Stimulated activated CD4-positive, alpha-beta T cell treated with anti-CD3 and anti-CD28 coated beads, Interleukin-4, amount 100 ng/mL, for 48 hours (primary cell): Measurements from ENCODE around the gene SSTR5.

Experiments used
- DNase-seq, 2 donors: peaks; one replicate each; pipeline ENCODE4 v3.0.0-alpha.2; 2020; ENCODE audit warnings: low read depth in 2 of 2

The SSTR5 gene

DNA sequence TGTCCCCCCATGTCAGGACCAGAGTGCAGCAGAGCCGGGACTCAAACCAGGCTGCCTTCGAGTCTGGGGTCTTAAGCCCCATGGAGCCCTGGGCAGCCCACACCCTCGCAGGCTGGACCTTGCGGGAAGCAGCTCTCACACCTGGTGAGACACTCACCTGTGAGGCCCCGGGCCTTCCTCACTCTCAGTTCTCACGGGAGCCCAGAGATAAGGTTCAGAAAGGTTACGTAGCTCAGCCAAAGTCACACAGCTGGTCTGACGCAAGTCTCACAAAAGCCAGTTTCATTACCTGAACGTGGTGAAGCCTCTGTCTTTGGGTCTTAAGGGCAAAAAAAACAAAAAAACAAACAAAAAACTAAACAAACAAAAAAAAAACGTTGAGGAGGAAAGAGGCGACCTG lies 32.8 kb upstream of the SSTR5 start:
- DNase-seq: no peak

DNA sequence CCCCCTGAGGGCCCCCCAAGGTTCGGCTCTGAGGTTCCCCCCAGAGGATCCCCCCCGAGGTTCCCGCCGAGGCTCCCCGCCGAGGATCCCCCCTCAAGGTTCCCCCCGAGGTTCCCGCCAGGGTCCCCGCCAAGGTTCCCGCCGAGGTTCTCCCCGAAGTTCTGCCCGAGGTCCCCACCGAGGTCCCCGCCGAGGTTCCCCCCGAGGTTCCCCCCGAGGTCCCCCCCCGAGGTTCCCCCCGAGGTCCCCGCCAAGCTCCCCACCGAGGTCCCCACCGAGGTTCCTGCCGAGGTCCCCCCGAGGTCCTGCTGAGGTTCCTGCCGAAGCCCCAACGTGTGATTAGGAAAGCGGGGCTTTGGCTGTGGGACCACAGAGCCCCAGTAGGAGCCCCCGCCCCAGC lies 32.2 kb upstream of the SSTR5 start:
- no peak for DNase-seq

- no peak for DNase-seq
These were observed 30.4 kb upstream of the SSTR5 start for GRCh38 chr16:1042049-1042744.

DNA sequence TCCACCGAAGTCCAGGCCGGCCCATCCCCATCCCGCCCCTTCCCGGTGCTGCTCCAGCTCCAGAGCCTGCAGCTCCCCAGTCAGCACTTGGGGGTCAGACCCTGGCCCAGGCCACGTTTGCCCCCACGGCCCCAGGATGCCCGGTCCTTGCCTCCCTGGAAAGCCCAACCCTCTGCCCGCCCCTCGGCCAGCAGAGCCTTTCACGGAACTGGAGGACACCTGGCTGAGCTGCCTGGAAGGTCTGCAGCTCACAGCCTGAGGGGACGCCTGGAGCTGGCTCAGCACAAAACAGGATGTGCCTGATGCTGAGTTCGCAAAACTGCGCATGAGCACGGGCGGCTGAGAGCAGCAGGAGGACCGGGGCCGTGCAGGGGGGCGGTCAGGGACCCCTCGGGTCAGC lies 29.7 kb upstream of the SSTR5 start:
- DNase-seq: no peak

DNA sequence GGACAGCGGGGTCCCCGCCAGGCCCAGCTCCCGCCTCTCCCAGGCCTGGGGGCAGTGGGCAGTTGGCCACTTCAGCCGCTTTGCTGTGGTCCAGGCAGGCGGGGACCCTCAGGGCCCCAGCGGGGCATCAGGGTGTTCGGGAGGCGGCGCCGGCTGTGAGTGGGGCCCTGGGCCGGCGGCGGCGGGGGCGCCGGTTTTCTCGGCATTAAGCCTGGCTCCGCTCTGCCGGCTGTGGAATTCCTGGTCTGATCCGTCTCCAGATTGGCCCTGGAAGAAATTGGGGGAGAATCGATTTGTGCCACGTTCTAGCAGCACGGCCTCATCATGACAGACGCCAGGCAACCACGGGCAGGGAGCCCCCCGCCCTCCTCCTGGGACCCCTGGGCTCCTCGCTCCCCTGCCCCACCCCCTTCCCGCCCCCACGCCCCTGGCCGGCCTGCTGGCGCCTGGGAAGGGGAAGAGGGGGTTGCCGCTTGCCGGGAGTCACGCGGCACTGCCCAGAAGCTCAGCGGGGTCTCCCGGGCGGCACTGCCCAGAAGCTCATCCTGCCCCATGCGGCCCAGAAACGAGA lies 28.6 kb upstream of the SSTR5 start:
- no peak for DNase-seq

DNA sequence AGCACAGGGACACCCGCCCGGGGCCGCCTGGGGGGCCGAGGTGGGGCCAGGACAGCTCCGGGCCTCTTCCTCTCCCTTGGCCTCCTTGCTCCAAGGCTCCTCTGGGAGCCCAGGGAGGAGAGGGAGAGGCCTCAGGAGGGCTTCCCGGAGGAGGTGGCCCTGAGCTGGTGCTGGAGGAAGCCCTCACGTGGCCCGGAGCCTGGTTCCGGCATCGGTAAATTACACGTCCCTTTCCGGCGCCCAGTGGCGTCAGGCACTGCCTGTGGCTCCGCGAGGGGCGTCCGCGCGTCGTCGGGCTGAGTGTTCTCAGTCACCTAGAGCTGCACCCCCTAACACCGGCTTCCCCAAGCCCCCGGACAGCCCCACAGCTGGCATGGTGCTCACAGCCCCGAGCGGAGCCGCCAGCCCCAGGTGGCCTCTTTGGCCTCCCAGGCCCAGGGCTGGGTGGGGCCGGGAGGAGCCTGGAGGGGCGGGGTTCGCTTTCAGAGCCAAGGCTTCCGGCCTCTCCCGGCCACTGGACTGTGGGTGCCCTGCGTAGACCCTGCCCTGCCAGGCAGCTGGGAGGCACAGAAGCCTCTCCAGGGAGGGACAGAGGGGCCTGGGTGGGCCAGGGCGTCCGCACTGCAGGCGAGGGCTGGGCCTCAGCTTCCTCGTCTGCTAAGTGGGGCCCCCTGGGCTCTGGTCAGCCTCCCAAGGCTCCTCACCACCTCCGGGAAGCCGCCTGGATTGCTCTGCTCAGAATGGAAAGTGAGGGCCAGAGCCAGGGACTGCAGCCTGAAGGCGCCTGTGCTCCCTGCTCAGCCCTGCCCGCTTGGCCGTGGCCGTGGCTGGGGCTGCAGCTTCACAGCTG lies 27.9 kb upstream of the SSTR5 start:
- no peak for DNase-seq

- no peak for DNase-seq
These were observed 27.1 kb upstream of the SSTR5 start for GRCh38 chr16:1045310-1045992.

GRCh38 chr16:1045993-1046911 lies 26.3 kb upstream of the SSTR5 start:
- DNase-seq: no peak

DNA sequence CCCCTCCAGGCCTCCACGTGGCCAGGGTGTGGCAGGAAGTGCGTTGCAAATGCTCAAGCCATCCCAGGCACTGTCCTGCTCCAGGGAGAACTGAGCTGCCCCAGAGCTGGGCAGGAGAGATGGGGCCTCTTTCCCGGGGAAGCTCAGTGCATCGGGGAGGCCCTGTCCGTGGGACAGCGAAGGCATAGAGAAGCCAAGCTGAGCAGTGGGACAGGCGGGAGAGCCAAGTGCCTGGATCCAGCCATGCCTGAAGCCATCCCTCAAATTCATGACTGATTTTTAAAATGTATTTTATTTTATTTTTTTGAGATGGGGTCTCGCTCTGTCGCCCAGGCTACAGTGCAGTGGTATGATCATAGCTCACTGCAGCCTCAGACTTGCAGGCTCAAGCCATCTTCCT lies 25.4 kb upstream of the SSTR5 start:
- DNase-seq: no peak

DNA sequence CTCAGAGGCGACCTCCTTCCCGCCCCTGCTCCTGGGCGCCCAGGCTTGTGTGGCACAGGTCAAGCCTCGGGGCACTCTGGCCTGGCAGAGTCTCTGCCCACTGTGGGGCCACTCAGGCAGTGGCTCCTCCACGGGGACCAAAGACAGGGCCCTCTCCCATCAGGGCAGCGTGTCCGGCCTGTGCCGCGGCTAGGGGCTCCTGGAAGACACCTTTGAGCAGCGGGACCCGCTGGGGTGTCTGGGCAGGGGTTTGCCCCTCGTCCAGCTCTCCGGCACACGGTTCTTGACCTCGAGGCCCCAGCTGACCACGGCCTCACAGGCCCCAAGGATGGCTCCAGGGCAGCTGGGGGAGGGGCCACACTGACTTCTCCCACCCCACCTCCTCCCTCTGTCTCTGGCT lies 24.7 kb upstream of the SSTR5 start:
- no peak for DNase-seq

DNA sequence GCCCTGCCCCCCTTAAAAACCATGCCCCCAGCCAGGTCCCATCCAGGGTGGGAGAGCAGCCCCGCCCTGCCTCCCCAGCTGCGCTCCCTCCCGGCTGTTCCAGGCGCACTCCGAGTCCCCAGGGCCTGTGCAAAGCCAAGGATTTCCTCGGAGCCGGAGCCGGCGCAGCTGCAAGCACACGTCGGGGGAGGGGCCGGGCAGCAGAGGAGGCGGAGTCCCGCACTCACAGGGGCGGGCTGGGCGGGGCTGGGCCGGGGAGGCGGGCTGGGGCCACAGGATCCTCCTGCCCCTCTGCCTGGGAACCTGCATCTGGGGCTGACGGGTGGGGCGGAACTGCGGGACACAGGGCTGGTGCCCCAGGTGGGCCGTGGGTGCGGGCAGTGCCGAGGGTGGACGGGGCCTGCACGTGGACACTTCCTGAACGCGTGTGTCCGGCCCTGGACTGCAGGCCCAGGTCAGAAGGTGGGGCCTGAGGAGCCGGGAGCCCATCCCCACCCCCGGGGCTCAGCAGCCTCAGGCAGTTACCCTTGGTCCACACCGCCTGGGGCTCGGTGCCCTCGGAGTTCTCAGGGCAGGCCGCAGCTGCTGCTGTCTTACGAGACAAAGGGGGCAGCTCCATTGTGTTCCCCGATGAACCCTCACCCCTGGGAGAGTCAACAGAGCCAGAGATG lies 24.0 kb upstream of the SSTR5 start:
- DNase-seq: peak; percentile 20 to 25

GRCh38 chr16:1049113-1049975 lies 23.2 kb upstream of the SSTR5 start:
- DNase-seq: no peak

DNA sequence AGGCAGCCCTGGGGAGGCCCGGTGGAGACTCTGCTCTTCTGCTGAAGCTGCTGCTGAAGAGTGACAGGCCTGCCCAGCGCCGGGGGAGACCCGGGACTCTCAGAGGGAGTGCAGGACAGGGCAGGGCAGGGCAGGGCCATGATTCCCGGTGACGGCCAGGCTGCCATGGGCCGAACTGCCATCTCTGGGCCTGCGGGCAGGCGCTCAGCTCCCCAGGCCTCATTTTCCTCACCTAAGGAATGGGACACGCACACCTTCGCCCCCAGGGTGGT lies 22.6 kb upstream of the SSTR5 start:
- DNase-seq: no peak

DNA sequence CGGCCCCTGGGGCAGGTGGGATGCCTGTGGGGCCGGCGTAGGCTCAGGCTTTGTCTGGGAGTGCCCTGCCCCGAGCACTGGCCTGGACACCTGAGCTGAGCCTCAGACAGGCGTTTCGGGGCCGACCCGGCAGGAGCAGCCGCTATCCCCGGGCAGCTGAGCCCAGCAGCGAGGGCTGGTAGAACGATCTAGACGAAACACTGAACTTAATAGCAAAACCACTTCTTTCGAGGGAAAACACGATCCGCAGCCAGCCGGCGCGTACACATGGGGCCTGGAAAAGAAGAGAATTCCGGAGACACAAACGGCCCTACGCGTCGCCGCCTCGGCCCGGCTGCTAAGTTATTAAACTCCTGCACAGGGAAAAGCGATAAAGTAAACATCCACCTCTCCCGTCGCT lies 22.0 kb upstream of the SSTR5 start:
- DNase-seq: no peak

- DNase-seq: no peak
These were observed 21.6 kb upstream of the SSTR5 start for GRCh38 chr16:1050921-1051320.

GRCh38 chr16:1051446-1051845 lies 21.1 kb upstream of the SSTR5 start:
- DNase-seq: no peak

DNA sequence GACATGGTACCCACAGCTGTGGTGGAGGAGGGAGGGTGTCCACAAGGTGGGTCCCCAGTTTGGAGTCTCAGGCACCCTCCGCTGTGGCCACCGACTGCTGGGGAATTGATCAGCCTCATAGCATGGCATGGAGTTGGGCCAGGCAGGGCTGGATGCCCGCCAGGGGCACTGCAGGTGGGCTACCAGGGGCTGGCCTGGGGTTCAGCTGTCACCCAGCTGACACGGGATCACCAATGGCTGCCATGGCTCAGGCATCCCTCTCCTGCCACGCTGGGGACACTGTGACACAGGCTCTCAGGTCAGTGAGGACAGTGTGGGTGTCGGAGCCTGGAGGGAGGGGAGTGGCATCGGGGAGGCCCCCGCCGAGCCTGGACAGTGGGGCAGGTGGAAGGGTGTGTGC lies 19.8 kb upstream of the SSTR5 start:
- DNase-seq: no peak

DNA sequence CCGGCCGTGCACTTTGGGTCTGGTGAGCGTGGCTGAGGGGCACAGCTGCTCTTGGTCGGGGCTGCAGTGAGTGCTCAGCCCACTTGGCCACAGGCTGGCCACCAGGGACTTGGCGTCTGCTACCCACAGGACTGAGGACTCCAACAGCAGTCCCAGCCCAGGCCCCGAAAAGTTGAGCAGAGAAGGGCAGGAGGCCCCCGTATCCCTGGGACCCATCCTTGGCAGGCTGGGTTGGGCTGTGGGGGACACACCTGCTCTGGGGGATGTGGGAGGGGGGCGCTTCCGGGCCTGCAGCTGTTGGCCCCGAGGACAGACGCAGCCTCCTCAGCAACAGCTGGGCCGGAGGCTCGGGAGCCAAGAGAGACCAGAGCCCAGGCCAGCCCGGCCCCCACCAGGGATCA lies 19.4 kb upstream of the SSTR5 start:
- no peak for DNase-seq

DNA sequence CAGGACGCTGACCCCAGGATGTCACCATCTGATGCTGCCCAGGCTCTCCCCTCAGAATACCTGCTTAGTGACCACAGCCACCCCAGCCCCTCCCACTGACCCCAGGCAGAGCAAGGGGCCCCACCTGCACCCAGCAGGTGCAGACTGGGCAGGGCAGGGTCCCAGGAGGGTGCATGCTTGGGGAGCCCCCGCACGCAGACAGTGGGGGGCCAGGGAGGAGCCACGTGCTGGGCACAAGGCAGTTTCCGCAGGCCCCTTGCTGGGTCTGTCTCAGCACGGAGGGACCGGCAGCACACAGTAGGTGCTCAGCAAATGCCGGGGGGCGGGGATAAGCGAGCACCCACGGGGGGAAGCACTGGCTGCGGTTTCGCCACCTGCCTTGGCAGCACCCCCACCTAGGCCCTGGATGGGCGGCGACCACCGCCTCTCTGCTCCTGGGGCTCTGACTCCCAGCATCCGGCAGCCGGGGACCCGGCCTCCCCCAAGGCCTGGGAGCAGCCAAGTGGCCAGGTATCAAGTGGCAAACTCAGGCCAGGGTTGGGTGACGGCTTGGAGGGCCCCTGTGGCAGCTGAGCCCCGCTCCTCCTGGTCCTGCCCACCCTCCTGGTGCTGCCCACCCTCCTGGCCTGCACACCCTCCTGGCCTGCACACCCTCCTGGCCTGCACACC lies 18.7 kb upstream of the SSTR5 start:
- DNase-seq: no peak
